GM12801 (cell line): Measurements from ENCODE around the gene APPBP2.

Experiments used
- CTCF ChIP-seq: IDR thresholded peaks from one replicate; pipeline ENCODE4 v1.5.1; 2011; ENCODE audit warnings: control low read depth; ENCODE audit not compliant: insufficient read length; ENCODE audit errors: extremely low read depth

The APPBP2 gene

GRCh38 chr17:60525685-60526514 is at the start of gene APPBP2:
Gene APPBP2 (minus strand): TSS chr17:60526242. CDS start chr17:60525931, 311 bp downstream.
- TF ChIP-seq CTCF = no peak

- no peak for TF ChIP-seq CTCF
Measured at GRCh38 chr17:60573236-60574051, 47.4 kb upstream of the APPBP2 start.

GRCh38 chr17:60565233-60565632 is 39.2 kb upstream of the APPBP2 start:
- no peak for TF ChIP-seq CTCF

DNA sequence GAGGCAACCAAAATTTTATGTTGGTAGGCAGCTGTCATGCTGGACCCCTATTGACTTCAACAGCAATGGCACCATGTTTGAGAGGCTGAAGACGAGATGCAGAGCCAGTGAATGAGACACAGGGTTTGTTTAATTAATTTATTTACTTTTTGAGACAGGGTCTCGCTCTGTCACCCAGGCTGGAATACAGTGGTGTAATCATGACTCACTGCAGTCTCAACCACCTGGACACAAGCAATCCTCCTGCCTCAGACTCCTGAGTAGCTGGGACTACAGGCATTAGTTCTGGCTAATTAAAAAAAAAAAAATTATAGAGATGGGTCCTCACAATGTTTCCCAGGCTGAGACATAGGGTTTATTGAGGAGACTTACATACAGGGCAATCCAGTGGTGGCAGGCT is 37.7 kb upstream of the APPBP2 start:
- no peak for TF ChIP-seq CTCF

GRCh38 chr17:60562421-60562820 is 36.4 kb upstream of the APPBP2 start:
- no peak for TF ChIP-seq CTCF

DNA sequence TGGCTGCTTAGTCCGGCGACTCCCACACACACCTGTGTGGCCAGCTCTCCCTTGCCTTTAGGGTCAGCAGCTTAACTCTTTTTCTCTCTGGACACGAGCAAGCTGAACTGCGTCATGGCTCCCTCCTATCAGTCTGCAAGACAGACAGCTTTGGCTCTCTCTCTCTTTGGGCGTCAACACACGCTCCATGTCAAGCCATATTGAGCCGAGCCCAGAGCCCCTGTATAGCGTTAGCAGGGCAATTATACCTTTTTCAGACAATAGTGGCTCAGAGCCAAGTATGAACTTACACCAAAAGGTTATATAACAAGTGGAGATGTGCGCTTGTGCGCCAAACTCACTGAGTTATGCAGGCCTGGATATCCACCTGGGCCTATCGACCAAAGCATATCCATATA is 34.8 kb upstream of the APPBP2 start:
- TF ChIP-seq CTCF = no peak

GRCh38 chr17:60559995-60560859 is 34.2 kb upstream of the APPBP2 start:
- no peak for TF ChIP-seq CTCF
